HUES6 (cell line): Measurements from ENCODE around the gene GUF1.

Source experiments
- H3K27ac ChIP-seq: 2 replicates; pipeline ENCODE4 v1.7.0; 2013; ENCODE audit warnings: low read depth, mild to moderate bottlenecking, low read length, inconsistent platforms
- H3K27me3 ChIP-seq: 2 replicates; pipeline ENCODE4 v1.6.1; 2013; ENCODE audit warnings: low read length; ENCODE audit not compliant: control insufficient read depth, insufficient read depth
- H3K36me3 ChIP-seq: 2 replicates; pipeline ENCODE4 v1.6.1; 2013; ENCODE audit warnings: low read length; ENCODE audit not compliant: control insufficient read depth, insufficient read depth
- H3K4me1 ChIP-seq: 2 replicates; pipeline ENCODE4 v1.6.1; 2013; ENCODE audit warnings: low read length; ENCODE audit not compliant: control insufficient read depth, insufficient read depth
- H3K4me3 ChIP-seq: 2 replicates; pipeline ENCODE4 v1.5.1; 2013; ENCODE audit warnings: low read depth, low read length
- H3K9ac ChIP-seq: one replicate; pipeline ENCODE4 v1.6.1; 2013; ENCODE audit warnings: mild to moderate bottlenecking, low read length
- H3K9me3 ChIP-seq: 2 replicates; pipeline ENCODE4 v1.6.1; 2013; ENCODE audit warnings: low read depth, low read length; ENCODE audit not compliant: control insufficient read depth, insufficient read depth

GUF1 gene

DNA sequence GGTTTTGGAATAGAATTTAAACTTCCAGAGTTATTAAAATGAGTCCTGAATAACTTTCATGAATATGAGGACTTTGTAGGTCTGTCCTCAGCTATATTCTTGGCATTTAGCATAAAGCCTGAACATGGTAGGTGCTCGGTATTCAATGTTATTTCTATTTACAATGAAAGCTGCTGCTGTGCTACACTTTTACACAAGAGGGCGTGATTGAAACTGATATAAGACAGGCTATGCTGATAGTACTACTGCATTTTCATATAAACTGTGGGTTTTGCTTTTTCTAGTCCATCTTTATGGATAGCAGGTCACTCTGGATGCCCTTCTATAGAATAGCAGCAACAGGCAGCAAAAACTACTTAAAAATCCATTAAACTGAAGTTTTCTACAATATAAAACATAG is 60.4 kb downstream of the GUF1 start:
- Histone ChIP-seq H3K4me1 (no peaks in the 10 kb centered on the region), H3K36me3 (no peaks in the 10 kb centered on the region), H3K27me3 (no peaks in the 10 kb centered on the region), H3K27ac (no peak overlapping the region), H3K9ac (no peak overlapping the region), H3K9me3 (no peaks in the 10 kb centered on the region), H3K4me3 (no peak overlapping the region)

DNA sequence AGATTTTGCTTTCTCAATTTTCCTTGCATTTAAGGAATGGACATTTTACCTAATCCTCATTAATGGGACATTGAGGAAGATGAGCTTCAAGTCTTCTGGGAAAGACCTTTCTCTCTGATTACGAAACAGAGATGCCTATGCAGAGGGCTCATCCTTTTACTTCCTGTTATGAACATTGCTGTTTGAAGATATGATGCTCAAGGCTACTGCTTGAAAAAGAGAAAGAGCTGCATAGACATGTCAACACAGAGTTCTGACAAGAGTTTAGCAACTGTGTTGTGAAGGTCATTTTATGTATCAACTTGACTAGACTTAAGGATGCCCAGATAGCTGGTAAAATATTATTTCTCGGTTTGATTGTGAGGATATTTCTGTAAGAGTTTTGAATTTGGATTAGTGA is 62.0 kb downstream of the GUF1 start:
- no peaks in the 10 kb centered on the region for H3K36me3 ChIP-seq
- H3K9ac ChIP-seq = no peak overlapping the region
- no peaks in the 10 kb centered on the region for H3K9me3 ChIP-seq
- H3K4me1 ChIP-seq = no peaks in the 10 kb centered on the region
- no peaks in the 10 kb centered on the region for H3K27me3 ChIP-seq
- H3K27ac ChIP-seq = no peak overlapping the region
- no peak overlapping the region for H3K4me3 ChIP-seq
